Measurements from ENCODE around the gene HIVEP1.

GRCh38 chr6:11968241-11968806 is 43.8 kb upstream of the HIVEP1 start:
- TF ChIP-seq, protein P1, sequence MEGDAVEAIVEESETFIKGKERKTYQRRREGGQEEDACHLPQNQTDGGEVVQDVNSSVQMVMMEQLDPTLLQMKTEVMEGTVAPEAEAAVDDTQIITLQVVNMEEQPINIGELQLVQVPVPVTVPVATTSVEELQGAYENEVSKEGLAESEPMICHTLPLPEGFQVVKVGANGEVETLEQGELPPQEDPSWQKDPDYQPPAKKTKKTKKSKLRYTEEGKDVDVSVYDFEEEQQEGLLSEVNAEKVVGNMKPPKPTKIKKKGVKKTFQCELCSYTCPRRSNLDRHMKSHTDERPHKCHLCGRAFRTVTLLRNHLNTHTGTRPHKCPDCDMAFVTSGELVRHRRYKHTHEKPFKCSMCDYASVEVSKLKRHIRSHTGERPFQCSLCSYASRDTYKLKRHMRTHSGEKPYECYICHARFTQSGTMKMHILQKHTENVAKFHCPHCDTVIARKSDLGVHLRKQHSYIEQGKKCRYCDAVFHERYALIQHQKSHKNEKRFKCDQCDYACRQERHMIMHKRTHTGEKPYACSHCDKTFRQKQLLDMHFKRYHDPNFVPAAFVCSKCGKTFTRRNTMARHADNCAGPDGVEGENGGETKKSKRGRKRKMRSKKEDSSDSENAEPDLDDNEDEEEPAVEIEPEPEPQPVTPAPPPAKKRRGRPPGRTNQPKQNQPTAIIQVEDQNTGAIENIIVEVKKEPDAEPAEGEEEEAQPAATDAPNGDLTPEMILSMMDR (IDR thresholded peaks at IDR 0.05): no peak
- TF ChIP-seq POLR2AphosphoS5 (IDR thresholded peaks at IDR 0.05): no peak

Data from prostate gland (tissue), 2 donors.